ENCODE results near the gene SMC4.

DNA sequence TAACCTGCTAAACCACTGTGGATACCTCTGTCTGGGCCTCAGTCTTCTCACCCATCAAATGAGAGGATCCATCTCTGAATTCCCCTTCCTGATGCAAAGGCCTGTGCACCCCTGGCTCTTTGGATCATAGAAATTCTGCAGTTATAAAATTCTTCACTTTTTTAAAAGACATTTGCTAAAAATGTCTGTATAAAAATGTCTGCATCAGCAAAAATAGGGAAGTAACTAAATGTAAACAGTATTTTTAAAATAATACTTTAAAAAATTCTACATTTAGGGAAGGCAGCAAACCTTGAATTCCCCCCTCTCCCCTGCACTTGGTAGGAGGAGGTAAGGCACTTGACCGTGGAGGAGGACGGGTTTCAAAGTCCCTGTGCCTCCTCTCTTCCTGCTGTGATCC, 75.7 kb downstream of the SMC4 start:
- TF ChIP-seq CTCF (IDR thresholded peaks at IDR 0.05; ENCODE audit: borderline replicate concordance, extremely low read depth, low read length, poor library complexity, severe bottlenecking): no peak
- no peak for TF ChIP-seq EZH2 (IDR thresholded peaks at IDR 0.05; ENCODE audit: borderline replicate concordance, low read depth, low read length, severe bottlenecking)

Measured in DND-41 (cell line).